ENCODE data around the gene LRMDA.
A peak's percentile ranks its signal among the peaks of the same experiment; 100 is the strongest.

DNA sequence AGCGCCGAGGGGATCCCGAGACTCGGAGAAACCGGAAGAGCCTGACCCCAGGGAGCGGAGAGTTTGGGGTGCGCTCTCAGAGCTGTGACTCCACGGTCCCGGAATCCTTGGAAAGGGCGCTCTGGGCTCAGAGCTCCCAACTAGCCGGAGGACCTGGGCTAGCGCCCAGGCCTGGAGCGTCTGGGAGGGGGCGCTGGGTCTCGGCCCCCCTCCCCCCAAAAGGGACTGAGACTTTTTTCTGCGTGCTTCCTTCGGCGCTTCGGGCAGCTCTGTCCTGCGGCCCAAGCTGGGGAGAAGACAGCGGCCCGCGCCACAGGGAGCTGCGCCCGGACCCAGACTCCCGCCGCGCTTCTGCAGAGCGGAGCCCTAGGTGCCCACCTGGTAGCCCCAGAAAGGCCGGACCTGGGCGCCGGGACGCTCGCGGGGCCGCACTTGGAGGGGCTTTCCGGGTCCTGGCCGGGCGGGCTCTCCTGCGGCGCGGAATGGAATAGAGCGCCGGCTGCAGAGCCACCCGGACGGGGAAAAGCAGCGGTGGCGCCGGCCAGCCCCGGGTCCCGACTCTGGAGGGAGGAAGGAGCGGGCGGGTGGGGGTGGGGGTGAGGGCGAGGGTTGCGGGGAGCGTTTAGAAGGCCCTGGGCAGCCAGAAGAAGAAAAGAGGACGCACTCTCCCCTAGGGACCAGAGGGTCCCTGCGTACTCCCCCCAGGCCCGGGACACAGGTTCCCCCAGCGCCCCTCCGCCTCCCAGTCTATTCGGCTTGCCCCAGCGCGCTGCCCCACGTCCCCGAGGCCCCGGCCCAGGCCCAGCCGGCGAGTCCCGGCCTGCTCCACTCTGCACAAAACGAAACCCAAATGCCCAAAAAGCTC, 34.6 kb upstream of the LRMDA start:
- TF ChIP-seq, protein P1, sequence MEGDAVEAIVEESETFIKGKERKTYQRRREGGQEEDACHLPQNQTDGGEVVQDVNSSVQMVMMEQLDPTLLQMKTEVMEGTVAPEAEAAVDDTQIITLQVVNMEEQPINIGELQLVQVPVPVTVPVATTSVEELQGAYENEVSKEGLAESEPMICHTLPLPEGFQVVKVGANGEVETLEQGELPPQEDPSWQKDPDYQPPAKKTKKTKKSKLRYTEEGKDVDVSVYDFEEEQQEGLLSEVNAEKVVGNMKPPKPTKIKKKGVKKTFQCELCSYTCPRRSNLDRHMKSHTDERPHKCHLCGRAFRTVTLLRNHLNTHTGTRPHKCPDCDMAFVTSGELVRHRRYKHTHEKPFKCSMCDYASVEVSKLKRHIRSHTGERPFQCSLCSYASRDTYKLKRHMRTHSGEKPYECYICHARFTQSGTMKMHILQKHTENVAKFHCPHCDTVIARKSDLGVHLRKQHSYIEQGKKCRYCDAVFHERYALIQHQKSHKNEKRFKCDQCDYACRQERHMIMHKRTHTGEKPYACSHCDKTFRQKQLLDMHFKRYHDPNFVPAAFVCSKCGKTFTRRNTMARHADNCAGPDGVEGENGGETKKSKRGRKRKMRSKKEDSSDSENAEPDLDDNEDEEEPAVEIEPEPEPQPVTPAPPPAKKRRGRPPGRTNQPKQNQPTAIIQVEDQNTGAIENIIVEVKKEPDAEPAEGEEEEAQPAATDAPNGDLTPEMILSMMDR (IDR thresholded peaks at IDR 0.05 in 2 of 3, conservative IDR thresholded peaks at IDR 0.05 in 1 of 3; ENCODE audit: borderline replicate concordance in 1 of 3, insufficient read depth in 1 of 3, low read depth in 2 of 3, low read length in 2 of 3), result no peak
- TF ChIP-seq SIN3A (IDR thresholded peaks at IDR 0.05; ENCODE audit: low read depth) (no peak), POLR2A (IDR thresholded peaks at IDR 0.05; ENCODE audit: borderline replicate concordance, extremely low read depth, insufficient read depth, insufficient read length) (no peak), ZNF274 (IDR thresholded peaks at IDR 0.05; ENCODE audit: low read depth, low read length) (no peak), EZH2 (IDR thresholded peaks at IDR 0.05) (no peak), POLR2AphosphoS5 (IDR thresholded peaks at IDR 0.05; ENCODE audit: low read depth, low read length) (peak; percentile 16; the same call in 1 of the 2 replicates), RAD21 (IDR thresholded peaks at IDR 0.05; ENCODE audit: low read depth) (no peak), CEBPB (IDR thresholded peaks at IDR 0.05; ENCODE audit: low read depth) (no peak), YY1 (IDR thresholded peaks at IDR 0.05; ENCODE audit: extremely low read depth, insufficient replicate concordance, low read depth, low read length) (no peak), EZH2phosphoT487 (IDR thresholded peaks at IDR 0.05; ENCODE audit: borderline replicate concordance) (no peak), TCF7L2 (IDR thresholded peaks at IDR 0.05; ENCODE audit: borderline replicate concordance, extremely low read depth, insufficient read depth, insufficient read length) (no peak)
- TF ChIP-seq, protein P2, sequence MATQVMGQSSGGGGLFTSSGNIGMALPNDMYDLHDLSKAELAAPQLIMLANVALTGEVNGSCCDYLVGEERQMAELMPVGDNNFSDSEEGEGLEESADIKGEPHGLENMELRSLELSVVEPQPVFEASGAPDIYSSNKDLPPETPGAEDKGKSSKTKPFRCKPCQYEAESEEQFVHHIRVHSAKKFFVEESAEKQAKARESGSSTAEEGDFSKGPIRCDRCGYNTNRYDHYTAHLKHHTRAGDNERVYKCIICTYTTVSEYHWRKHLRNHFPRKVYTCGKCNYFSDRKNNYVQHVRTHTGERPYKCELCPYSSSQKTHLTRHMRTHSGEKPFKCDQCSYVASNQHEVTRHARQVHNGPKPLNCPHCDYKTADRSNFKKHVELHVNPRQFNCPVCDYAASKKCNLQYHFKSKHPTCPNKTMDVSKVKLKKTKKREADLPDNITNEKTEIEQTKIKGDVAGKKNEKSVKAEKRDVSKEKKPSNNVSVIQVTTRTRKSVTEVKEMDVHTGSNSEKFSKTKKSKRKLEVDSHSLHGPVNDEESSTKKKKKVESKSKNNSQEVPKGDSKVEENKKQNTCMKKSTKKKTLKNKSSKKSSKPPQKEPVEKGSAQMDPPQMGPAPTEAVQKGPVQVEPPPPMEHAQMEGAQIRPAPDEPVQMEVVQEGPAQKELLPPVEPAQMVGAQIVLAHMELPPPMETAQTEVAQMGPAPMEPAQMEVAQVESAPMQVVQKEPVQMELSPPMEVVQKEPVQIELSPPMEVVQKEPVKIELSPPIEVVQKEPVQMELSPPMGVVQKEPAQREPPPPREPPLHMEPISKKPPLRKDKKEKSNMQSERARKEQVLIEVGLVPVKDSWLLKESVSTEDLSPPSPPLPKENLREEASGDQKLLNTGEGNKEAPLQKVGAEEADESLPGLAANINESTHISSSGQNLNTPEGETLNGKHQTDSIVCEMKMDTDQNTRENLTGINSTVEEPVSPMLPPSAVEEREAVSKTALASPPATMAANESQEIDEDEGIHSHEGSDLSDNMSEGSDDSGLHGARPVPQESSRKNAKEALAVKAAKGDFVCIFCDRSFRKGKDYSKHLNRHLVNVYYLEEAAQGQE (IDR thresholded peaks at IDR 0.05; ENCODE audit: low read depth), result no peak

Data from HCT116 (cell line).